GM19240 (cell line): ENCODE results near the gene ANGPT4.

Experiments
- DNase-seq: peaks from one replicate; pipeline ENCODE4 v3.0.0; 2011; ENCODE audit warnings: low spot score; ENCODE audit not compliant: insufficient read length

ANGPT4 gene, protein sequence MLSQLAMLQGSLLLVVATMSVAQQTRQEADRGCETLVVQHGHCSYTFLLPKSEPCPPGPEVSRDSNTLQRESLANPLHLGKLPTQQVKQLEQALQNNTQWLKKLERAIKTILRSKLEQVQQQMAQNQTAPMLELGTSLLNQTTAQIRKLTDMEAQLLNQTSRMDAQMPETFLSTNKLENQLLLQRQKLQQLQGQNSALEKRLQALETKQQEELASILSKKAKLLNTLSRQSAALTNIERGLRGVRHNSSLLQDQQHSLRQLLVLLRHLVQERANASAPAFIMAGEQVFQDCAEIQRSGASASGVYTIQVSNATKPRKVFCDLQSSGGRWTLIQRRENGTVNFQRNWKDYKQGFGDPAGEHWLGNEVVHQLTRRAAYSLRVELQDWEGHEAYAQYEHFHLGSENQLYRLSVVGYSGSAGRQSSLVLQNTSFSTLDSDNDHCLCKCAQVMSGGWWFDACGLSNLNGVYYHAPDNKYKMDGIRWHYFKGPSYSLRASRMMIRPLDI

GRCh38 chr20:916125-916799 lies at the start of gene ANGPT4:
Gene ANGPT4, minus strand, starts transcription at chr20:916334. Its CDS starts 120 bp downstream, at chr20:916214.
- DNase-seq, result no peak

GRCh38 chr20:963795-964194 lies 47.7 kb upstream of the ANGPT4 start:
- no peak for DNase-seq

GRCh38 chr20:962683-963082 lies 46.5 kb upstream of the ANGPT4 start:
- DNase-seq, result no peak

DNA sequence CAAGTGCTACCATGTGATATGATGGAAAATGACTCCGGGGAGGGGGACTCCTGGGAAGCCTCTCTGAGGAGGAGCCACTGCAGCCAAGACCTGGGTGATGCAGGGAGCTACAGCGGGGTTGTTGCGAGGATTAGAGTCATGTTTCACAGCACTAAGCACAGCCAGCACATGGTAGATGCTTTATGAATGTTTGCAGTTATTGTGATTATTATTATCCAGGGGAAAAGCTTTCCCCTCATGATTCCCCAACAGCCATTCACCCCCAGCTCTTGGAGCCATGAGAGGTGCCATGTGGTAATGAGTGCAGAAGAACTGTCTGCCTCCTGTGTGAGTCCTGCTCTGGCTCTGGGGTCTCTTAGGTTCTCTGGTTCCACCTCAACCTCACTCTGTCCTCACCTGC lies 46.1 kb upstream of the ANGPT4 start:
- DNase-seq, result no peak

DNA sequence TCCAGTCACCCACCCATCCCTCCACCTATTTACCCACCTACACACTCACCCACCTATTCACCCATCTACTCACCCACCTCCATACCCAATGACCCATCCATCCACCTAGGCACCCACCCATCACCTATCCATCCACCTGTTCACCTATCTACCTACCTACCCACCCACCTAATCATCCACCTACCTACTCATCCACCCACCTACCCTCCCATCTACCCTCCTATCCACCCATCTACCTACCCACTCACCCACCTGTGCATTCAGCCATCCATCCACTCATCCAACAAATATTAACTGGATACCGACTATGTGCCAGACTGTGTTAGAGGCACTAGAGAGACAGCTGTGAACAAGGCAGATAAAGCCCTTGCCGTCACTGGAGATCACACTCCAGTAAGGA lies 45.6 kb upstream of the ANGPT4 start:
- no peak for DNase-seq

GRCh38 chr20:959996-960615 lies 44.0 kb upstream of the ANGPT4 start:
- no peak for DNase-seq

GRCh38 chr20:958936-959815 lies 43.0 kb upstream of the ANGPT4 start:
- DNase-seq, result no peak

- DNase-seq, result no peak
These were observed 41.4 kb upstream of the ANGPT4 start for GRCh38 chr20:957544-957943.

DNA sequence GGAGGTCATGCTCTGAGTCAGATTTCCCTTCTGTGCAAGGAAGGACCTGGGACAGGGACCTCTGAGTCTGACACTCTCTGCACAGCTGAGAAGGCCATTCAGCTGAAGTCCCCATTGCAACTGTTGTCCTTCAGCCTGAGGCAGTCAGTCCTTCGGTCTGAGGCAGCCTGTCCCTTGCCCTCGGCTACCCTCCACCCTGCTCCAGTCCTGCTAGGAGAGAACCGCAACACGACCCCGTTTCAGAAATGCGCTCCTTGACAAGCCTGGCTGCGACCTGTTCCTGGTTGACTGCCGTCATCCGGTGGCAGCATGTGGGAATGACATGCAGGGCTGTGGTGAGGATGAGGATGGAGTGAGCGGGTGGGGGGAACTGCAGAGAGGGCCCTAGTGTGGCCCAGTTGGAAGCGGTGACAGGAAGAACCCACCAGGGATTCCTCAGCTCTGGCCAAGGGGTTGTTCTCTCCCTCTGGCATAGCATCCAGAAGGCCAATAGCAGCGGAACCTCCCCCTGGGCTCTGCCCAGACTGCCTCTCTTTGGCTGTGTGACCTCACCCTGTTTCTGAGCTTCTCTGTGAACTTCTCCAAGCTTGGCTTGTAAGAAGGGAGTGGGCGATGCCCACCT lies 40.3 kb upstream of the ANGPT4 start:
- DNase-seq, result peak; percentile 84

DNA sequence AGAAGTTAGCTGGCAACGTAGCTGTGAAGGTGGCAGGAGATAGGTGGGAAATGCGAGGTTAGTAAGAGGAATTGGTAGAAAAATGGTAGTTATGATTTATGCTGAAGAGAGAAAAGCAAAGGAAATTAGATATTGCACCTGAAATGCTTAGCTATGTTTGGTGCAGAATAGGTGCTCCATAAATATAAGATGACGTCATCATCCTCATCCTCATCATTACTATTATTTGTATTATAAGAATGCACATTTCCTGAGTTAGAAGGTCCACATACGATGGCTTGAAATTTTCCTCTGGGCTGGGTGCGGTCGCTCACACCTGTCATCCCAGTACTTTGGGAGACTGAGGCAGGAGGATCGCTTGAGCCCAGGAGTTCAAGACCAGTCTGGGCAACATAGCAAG lies 39.5 kb upstream of the ANGPT4 start:
- no peak for DNase-seq

DNA sequence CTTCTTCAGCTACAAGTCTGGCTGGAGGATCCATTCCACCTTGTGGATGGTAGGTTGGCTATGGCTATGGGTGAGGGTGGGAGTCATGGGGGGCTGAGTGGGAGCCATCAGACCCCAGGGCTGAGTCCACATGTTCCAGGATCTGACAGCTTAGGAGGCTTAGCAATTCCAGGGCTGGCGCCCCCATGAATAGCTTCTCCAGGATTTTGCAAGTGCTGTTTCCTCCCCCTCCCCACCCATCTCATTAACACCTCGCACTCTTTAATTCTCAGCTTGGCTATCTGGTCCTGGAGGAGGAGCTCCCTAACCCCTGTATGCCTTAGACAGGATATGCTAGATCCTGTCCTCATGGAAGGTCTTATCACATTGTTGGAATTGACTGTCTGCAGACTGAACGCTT lies 39.0 kb upstream of the ANGPT4 start:
- DNase-seq, result no peak

DNA sequence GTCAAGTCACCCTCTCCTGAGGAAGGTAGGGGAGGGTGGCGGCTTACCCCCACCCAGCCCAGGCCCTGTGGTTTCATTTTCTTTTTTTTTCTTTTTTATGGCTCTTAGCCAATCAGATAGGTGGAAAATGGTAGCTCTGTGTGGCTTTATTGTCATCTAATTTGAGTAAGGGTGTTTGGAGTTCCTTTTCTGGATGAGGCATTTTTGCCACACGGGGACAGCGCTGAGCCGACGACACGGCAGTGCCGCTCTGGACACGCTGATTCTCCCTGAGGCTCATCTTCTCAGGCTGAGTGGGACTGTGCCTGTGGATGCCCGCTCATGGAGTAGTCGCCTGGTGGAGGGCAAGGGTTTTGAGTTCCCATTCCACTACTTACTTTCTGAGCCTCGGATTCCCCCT lies 37.6 kb upstream of the ANGPT4 start:
- no peak for DNase-seq

GRCh38 chr20:952196-952795 lies 36.2 kb upstream of the ANGPT4 start:
- DNase-seq, result no peak

GRCh38 chr20:951384-952169 lies 35.4 kb upstream of the ANGPT4 start:
- no peak for DNase-seq

DNA sequence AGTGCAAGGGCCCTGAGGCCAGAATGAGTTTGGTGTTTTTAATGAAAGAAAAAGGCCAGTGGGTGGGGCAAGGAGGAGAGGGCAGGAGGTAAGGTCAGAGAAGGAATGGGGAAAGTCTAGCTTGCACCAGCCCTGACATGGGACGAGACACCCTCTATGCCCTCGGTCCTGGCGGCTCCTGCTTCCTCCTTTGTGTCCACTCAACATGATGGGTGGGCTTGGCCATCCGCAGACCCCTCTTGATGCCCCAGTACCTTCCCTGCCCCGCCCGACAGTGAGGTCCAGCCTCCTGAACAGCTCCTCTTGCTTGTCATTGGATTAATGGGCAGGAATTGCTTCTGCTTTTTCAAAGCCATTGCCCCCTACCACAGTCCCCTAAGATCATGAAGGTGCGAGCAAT lies 33.6 kb upstream of the ANGPT4 start:
- no peak for DNase-seq

- DNase-seq, result no peak
These were observed 30.7 kb upstream of the ANGPT4 start for GRCh38 chr20:946826-947225.

- no peak for DNase-seq
These were observed 29.7 kb upstream of the ANGPT4 start for GRCh38 chr20:945841-946240.

DNA sequence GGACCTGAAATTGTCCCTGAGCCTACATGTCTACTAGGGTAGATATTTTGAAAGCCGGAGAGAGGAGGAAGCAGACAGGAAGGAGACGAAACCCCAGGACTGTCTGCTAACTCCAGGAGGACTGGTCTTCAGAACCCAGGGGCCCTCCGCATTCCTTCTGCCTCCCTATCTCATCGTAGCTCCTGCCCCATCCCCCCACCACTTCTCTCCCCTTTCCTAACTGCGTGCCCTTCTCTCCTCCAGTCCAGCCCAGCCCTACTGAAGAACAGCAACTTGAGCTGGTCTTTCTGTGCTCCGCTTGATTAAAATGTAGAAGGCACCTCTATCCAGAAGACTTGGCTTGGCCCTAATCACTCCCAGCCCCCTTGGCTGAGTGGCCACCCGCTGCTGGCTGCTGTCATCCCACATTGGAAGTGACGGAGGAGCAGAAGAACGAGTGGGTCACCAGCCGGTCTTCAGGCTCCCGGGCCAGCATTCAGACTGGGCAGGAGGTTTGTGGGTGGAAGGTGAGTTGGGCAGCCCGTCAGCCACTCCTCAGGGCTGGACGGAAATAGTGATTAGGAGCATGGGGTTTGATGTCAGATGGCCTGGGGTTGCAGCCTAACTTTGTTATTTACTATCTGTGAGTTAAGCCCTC lies 28.8 kb upstream of the ANGPT4 start:
- no peak for DNase-seq

DNA sequence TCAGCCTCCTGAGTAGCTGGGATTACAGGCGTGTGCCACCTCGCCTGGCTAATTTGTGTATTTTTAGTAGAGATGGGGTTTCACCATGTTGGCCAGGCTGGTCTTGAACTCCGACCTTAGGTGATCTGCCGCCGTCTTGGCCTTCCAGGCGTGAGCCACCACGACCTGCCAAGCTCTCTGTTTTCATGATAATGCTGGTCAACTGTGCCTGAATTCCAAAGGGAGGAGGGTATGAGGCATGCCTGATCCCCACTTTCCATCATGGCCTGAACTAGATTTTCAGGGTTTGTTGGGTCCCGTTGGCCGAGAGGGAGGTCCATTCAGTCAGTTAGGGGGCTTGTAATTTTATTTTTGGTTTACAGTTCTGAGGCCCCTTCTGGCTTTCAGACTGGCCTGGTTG lies 28.0 kb upstream of the ANGPT4 start:
- DNase-seq, result no peak
